Measurements from ENCODE around the gene MPRIP.

MPRIP gene

GRCh38 chr17:17206124-17206912 lies 164.1 kb downstream of the MPRIP start, which contains the start of gene PLD6:
Gene PLD6, minus strand, starts transcription at chr17:17206333. Its CDS starts 47 bp downstream, at chr17:17206286.
- no peak for TF ChIP-seq CTCF (IDR thresholded peaks at IDR 0.05; ENCODE audit: low read depth, low read length, missing control alignments)
- DNase-seq (ENCODE audit: extremely low read depth, low read depth): peak; percentile 32
- peak within 1 kb of the TSS; percentile 62 for H3K4me3 ChIP-seq (replicated peaks; ENCODE audit: low read depth, low read length)

DNA sequence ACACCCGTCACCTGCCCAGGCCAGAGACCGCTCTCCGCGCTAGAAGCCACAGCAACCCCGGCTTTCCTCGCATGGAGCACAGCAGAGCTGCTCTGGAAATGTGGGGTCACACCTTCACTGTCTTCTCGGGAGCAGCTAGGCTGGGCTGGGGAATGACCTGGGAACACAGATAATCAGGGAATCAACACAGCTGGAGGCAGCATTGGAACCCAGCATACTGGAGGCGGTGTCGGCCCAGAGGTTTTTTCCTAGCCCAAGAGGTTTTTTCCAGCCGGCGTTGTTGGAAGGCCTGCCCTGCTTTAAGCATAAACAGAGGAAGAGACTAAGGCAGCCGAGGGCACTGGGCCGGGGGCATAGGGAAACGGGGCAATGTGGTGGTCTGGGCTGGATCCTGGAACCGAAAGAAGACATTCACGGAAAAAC lies 164.7 kb downstream of the MPRIP start:
- no peak overlapping the region for H3K4me3 ChIP-seq (replicated peaks; ENCODE audit: low read depth, low read length)
- TF ChIP-seq CTCF (IDR thresholded peaks at IDR 0.05; ENCODE audit: low read depth, low read length, missing control alignments): no peak
- no peak for DNase-seq (ENCODE audit: extremely low read depth, low read depth)

DNA sequence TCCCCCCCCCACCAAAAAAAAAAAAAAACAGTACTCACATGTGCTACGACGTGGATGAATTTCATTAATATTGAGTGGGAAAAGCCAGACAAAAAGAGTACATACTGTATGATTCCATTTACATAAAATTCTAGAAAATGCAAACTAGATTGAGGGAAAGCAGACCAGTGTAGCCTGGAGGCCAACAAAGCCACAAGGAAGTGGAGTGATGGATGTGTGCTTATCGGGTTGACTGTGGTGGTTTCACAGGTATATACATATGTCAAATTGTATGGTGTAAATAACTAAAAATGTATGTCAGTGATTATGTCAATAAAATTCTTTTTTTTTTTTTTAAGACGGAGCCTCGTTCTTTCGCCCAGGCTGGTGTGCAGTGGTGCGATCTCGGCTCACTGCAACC lies 165.7 kb downstream of the MPRIP start:
- no peak for DNase-seq (ENCODE audit: extremely low read depth, low read depth)
- H3K4me3 ChIP-seq (replicated peaks; ENCODE audit: low read depth, low read length): no peak overlapping the region
- TF ChIP-seq CTCF (IDR thresholded peaks at IDR 0.05; ENCODE audit: low read depth, low read length, missing control alignments): no peak

DNA sequence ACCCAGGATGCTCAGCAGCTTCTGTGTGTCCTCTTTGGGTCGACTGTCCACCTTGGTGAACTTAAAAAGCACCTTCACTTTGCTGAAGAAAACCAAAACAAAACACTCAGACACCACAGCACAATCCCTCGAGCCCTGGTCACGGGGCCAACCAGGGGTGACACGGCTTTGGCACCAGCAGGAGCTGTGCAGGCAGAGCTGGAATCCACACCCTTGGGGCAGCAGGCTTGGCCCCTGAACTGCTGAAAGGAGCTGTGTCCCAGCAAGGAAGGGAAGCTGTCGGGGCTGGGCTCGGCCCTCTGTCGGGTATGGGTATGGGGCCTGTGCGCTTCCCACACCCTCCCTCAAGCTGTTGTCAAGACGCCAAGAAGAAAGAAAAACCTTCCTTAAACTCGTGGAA lies 171.5 kb downstream of the MPRIP start:
- DNase-seq (ENCODE audit: extremely low read depth, low read depth): no peak
- no peak overlapping the region for H3K4me3 ChIP-seq (replicated peaks; ENCODE audit: low read depth, low read length)
- no peak for TF ChIP-seq CTCF (IDR thresholded peaks at IDR 0.05; ENCODE audit: low read depth, low read length, missing control alignments)

DNA sequence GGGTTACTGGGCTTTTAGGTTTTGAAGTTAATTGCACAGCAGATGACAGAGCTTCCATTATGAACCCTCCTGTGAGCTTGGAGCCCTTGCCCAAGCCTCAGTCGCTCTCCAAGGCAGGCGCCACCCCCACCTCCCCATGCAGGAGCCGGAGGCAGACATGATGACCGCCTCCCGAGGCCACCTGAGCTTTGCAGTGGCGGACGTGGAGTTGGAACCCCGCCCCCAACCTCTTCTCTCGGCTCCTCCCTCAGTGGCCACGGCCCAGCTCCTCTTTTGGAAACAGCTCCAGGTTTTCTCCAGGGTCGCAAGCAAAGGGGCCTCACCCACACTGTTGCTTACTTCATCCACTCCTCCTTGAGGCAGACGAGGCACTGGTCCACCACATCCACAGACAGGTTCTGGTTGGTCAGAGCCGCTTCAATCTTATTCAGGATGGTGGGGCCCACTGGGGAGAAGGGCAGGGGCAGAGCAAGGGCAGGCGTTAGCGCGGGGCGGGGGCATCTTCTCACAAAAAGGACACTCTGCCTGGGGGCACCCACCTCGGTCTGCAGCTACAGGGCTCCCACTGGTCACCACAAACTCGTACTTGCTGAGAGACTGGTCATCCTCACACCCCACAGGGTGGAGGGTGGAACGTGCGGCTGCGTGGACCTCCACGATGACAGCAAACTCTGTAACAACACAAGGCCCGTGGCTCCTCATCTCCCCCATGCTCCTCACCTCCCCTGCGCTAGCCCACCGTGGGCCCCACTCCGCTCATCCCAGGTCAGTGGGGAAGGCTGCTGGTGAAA lies 172.6 kb downstream of the MPRIP start:
- H3K4me3 ChIP-seq (replicated peaks; ENCODE audit: low read depth, low read length): no peak overlapping the region
- no peak for TF ChIP-seq CTCF (IDR thresholded peaks at IDR 0.05; ENCODE audit: low read depth, low read length, missing control alignments)
- no peak for DNase-seq (ENCODE audit: extremely low read depth, low read depth)

DNA sequence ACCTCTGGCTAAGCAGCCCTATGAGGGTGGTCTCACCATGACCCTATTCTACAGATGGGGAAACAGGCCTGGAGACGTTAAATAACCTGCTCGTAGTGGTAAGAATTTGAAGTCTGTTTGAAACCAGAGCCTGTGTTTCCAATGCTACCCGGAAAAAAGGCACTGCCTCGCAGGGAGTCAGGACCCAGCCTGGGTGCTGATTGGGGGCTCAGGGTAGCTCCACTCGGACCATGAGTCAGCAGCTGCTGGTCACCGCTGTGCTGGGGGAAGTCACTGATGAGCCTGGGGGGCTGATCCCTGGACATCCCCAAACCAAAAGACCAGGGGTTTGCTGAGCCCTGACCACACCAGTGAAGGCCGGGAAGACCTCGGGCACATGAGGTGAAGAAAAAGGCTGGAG lies 173.3 kb downstream of the MPRIP start:
- TF ChIP-seq CTCF (IDR thresholded peaks at IDR 0.05; ENCODE audit: low read depth, low read length, missing control alignments): no peak

More for the DNA sequence above, 173.3 kb downstream of the MPRIP start:
- DNase-seq (ENCODE audit: extremely low read depth, low read depth): no peak
- H3K4me3 ChIP-seq (replicated peaks; ENCODE audit: low read depth, low read length): no peak overlapping the region

All from HFF-Myc (cell line).